SK-N-SH (cell line): ENCODE measurements around the gene TACO1. TPM values are rescaled to one million over a fixed set of nuclear protein-coding genes. Genes with fewer than 3 reads are reported as not detected.
A peak's percentile ranks its signal among the peaks of the same experiment; 100 is the strongest.

ENCODE experiments used
- CTCF ChIA-PET: fragments of 300-600, 350-600 bp; formaldehyde crosslinking; extraction: SDS; loops from one replicate; lab custom pipeline; 2021; lab: Yijun Ruan, JAX
- POLR2A ChIA-PET: fragments of 350-600 bp; sonication (Branson Sonifier 250); formaldehyde crosslinking; extraction: SDS; loops from one replicate; lab custom pipeline; 2020; ENCODE audit warnings: antibody characterized with exemption, inconsistent platforms; lab: Yijun Ruan, JAX
- DNase-seq: peaks from one replicate; pipeline ENCODE4 v3.0.0; 2012
- H2AFZ ChIP-seq: fragments of 200-600 bp; sonication (generic); 2 replicates; pipeline ENCODE4 v1.8.1; 2016; ENCODE audit warnings: antibody characterized with exemption, mild to moderate bottlenecking, low read depth
- H3F3A ChIP-seq: fragments of 200-600 bp; sonication (generic); replicated peaks from 2 replicates; pipeline ENCODE3; 2016; ENCODE audit warnings: antibody characterized with exemption, mild to moderate bottlenecking; ENCODE audit not compliant: insufficient read depth
- H3K27ac ChIP-seq, 2 experiments: fragments of 200-500 bp in 1 of 2; fragments of 200-600 bp in 1 of 2; sonication (Bioruptor generic) in 1 of 2; sonication (generic), shearing (Covaris generic) in 1 of 2; 2 replicates each; pipeline versions ENCODE4 v1.5.1 to v1.6.1; 2014 to 2016; ENCODE audit warnings: low read depth in 2 of 2, inconsistent platforms in 1 of 2, low read length in 1 of 2, mild to moderate bottlenecking in 1 of 2, mixed read lengths in 1 of 2
- H3K27me3 ChIP-seq: fragments of 200-600 bp; sonication (generic), shearing (Covaris generic); 2 replicates; pipeline ENCODE4 v1.6.1; 2016; ENCODE audit warnings: mixed run types; ENCODE audit not compliant: insufficient read depth
- H3K36me3 ChIP-seq, 2 experiments: fragments of 200-500 bp in 1 of 2; fragments of 200-600 bp in 1 of 2; sonication (Bioruptor generic) in 1 of 2; sonication (generic) in 1 of 2; replicated peaks in 1 of 2; 2 replicates each; pipeline versions ENCODE3 to v1.5.1; 2014 to 2016; ENCODE audit warnings: low read length in 1 of 2, mild to moderate bottlenecking in 1 of 2; ENCODE audit not compliant: insufficient read depth in 2 of 2, control insufficient read depth in 1 of 2
- H3K4me1 ChIP-seq, 2 experiments: fragments of 200-500 bp in 1 of 2; fragments of 200-600 bp in 1 of 2; sonication (Bioruptor generic) in 1 of 2; sonication (generic), shearing (Covaris generic) in 1 of 2; 2 replicates each; pipeline versions ENCODE4 v1.5.1 to v1.6.1; 2014 to 2016; ENCODE audit warnings: low read depth in 1 of 2, low read length in 1 of 2, mixed run types in 1 of 2; ENCODE audit not compliant: insufficient read depth in 2 of 2, control insufficient read depth in 1 of 2
- H3K4me2 ChIP-seq: fragments of 200-600 bp; sonication (generic), shearing (Covaris generic); 2 replicates; pipeline ENCODE4 v1.6.1; 2017; ENCODE audit warnings: mixed run types
- H3K4me3 ChIP-seq, 2 experiments: fragments of 200-500 bp in 1 of 2; fragments of 200-600 bp in 1 of 2; sonication (Bioruptor generic) in 1 of 2; sonication (generic), shearing (Covaris generic) in 1 of 2; 2 replicates each; pipeline versions ENCODE4 v1.5.1 to v1.8.1; 2014 to 2016; ENCODE audit warnings: low read depth in 2 of 2, inconsistent platforms in 1 of 2, low read length in 1 of 2, mild to moderate bottlenecking in 1 of 2, mixed read lengths in 1 of 2, moderate library complexity in 1 of 2
- H3K79me2 ChIP-seq: fragments of 200-600 bp; sonication (generic); 2 replicates; pipeline ENCODE4 v1.8.1; 2017; ENCODE audit warnings: mild to moderate bottlenecking; ENCODE audit not compliant: insufficient read depth
- H3K9ac ChIP-seq: fragments of 200-600 bp; sonication (generic); 2 replicates; pipeline ENCODE4 v1.6.1; 2017; ENCODE audit warnings: mixed run types
- H3K9me2 ChIP-seq: fragments of 200-600 bp; sonication (generic); 2 replicates; pipeline ENCODE4 v1.6.1; 2017; ENCODE audit warnings: mixed run types
- H3K9me3 ChIP-seq: fragments of 200-600 bp; sonication (generic); 2 replicates; pipeline ENCODE4 v1.6.1; 2017; ENCODE audit warnings: mixed run types, mild to moderate bottlenecking, moderate library complexity
- H4K20me1 ChIP-seq: fragments of 200-600 bp; sonication (generic); 2 replicates; pipeline ENCODE4 v1.6.1; 2017; ENCODE audit warnings: mild to moderate bottlenecking, mixed run types; ENCODE audit not compliant: insufficient read depth
- CHD2 ChIP-seq: fragments of 150-350 bp; IDR thresholded peaks from 2 replicates; pipeline ENCODE4 v1.6.1; 2018; ENCODE audit warnings: low read length; ENCODE audit not compliant: partially characterized antibody
- CTCF ChIP-seq: fragments of 200-600 bp; sonication (generic); IDR thresholded peaks from 2 replicates; pipeline ENCODE4 v1.6.1; 2017; ENCODE audit warnings: antibody characterized with exemption, mild to moderate bottlenecking, moderate library complexity
- EP300 ChIP-seq, 2 experiments: IDR thresholded peaks; 2 replicates each; pipeline versions ENCODE4 v1.4.0 to v1.6.1; 2012; ENCODE audit warnings: borderline replicate concordance in 1 of 2, low read depth in 1 of 2, low read length in 1 of 2
- EZH2phosphoT487 ChIP-seq: fragments of 200-600 bp; sonication (generic); IDR thresholded peaks from 2 replicates; pipeline ENCODE4 v1.6.1; 2017; ENCODE audit warnings: low read depth, mixed run types, mild to moderate bottlenecking, antibody characterized with exemption, moderate library complexity, borderline replicate concordance
- FOXJ3 ChIP-seq: sonication (generic); formaldehyde crosslinking; IDR thresholded peaks from 2 replicates; pipeline ENCODE4 v1.5.1; 2020; ENCODE audit warnings: mild to moderate bottlenecking, missing genetic modification reagents
- GABPA ChIP-seq: IDR thresholded peaks from 2 replicates; pipeline ENCODE4 v1.4.0; 2012; ENCODE audit warnings: low read depth, mild to moderate bottlenecking
- IRF3 ChIP-seq: fragments of 150-350 bp; IDR thresholded peaks from 2 replicates; pipeline ENCODE4 v1.6.1; 2016; ENCODE audit warnings: mild to moderate bottlenecking, low read depth, low read length
- NFIC ChIP-seq: IDR thresholded peaks from 2 replicates; pipeline ENCODE4 v1.4.0; 2012; ENCODE audit warnings: borderline replicate concordance
- PBX3 ChIP-seq: IDR thresholded peaks from 2 replicates; pipeline ENCODE4; 2012
- POLR2AphosphoS5 ChIP-seq: IDR thresholded peaks from 2 replicates; pipeline ENCODE4 v1.6.1; 2012; ENCODE audit warnings: low read depth, low read length
- RAD21 ChIP-seq: IDR thresholded peaks from 2 replicates; pipeline ENCODE4 v1.6.1; 2012; ENCODE audit warnings: mild to moderate bottlenecking, low read length
- REST ChIP-seq: IDR thresholded peaks from 2 replicates; pipeline ENCODE4 v1.6.1; 2012; ENCODE audit warnings: mild to moderate bottlenecking, low read depth, low read length, moderate library complexity
- SIN3A ChIP-seq: IDR thresholded peaks from 2 replicates; pipeline ENCODE4 v1.6.1; 2012; ENCODE audit warnings: low read depth, mild to moderate bottlenecking, low read length, moderate library complexity, borderline replicate concordance
- SMC3 ChIP-seq: IDR thresholded peaks from 2 replicates; pipeline ENCODE4 v1.6.1; 2012; ENCODE audit warnings: low read depth, low read length, improper control_type of control experiment
- TCF12 ChIP-seq: IDR thresholded peaks from 2 replicates; pipeline ENCODE4 v1.4.0; 2012
- WGBS: methylation state at CpG from one replicate; pipeline ENCODE4 v1.1.6; 2017; ENCODE audit warnings: low lambda C conversion rate; 5-methylcytosine and 5-hydroxymethylcytosine counted together
- polyA plus RNA-seq, 3 experiments: library from polyadenylated mRNA; depleted of rRNA; stranded (reverse); fragments of >200 nt; gene quantifications; 2 replicates each; pipeline ENCODE4 v1.2.3, GENCODE V29; 2012
- TF ChIP-seq, protein P1 (sequence below): IDR thresholded peaks from 2 replicates; pipeline ENCODE4 v1.4.0; 2012; ENCODE audit warnings: low read depth, borderline replicate concordance

The TACO1 gene
- polyA plus RNA-seq, 1 of the 3 experiments (the other 2 are of a cell fraction), result 37.9 TPM

DNA sequence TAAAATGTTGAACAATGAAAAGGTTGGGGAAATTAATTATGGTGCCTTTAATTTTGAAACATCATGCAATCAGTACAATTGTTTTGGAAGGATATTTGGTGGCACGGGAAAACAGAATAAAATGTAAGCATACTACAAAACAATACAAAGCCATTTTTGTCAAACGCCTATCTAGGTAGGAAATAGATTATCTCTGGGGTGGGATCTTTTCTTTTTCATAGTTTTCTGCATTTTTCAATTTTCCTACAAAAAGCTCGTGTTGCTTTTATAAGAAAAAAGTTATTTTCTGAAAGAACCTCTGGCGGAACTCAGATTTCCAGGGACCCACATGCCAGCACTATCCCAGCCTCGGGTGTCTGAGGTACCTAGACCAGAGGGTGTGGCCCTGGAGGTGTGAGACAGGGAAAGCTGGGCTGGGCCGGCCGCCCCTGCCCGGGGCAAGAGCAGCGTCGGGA, 20.6 kb downstream of the TACO1 start:
- Histone ChIP-seq H3K4me1 (peaks cover 6 to 9% of the 10 kb centered on the region in 2 experiments; a peak in 2 of 4 replicates), H3K27ac (peak overlapping the region; percentile 38 to 88; a peak in 3 of 4 replicates), H3K27me3 (no peaks in the 10 kb centered on the region), H2AFZ (peak overlapping the region; percentile 80), H3K4me2 (peak overlapping the region; percentile 81), H3K79me2 (peaks cover 33% of the 10 kb centered on the region), H3K9me2 (no peaks in the 10 kb centered on the region), H3K36me3 (no peaks in the 10 kb centered on the region), H3K4me3 (peak overlapping the region; percentile 71 to 79), H3K9ac (peak overlapping the region; percentile 74), H4K20me1 (peaks cover 27% of the 10 kb centered on the region), H3K9me3 (no peaks in the 10 kb centered on the region), H3F3A (peaks cover 3% of the 10 kb centered on the region)
- WGBS, result 23% methylated on average over 10 of the region's 10 CpGs
- ChIA-PET POLR2A (interaction anchor here (0.9 to 2.2 kb wide), 17 partner anchors 9 to 504 kb away, joined by 3 to 16 read pairs (median 6); partner anchors contain the start of genes CCDC47, CYB561, DDX42 and LIMD2), CTCF (interaction anchor here (0.9 to 29.2 kb wide), 10 partner anchors 9 to 215 kb away, joined by 3 to 827 read pairs (median 4); partner anchors contain the start of gene DCAF7)
- DNase-seq, result no peak
- no peak for TF ChIP-seq NFIC
- TF ChIP-seq IRF3, result no peak
- TF ChIP-seq FOXJ3 (CRISPR knock-in tag), result no peak
- no peak for TF ChIP-seq PBX3
- TF ChIP-seq TCF12, result no peak
- no peak for TF ChIP-seq RAD21
- no peak for TF ChIP-seq CHD2
- no peak for TF ChIP-seq SMC3
- no peak for TF ChIP-seq GABPA
- TF ChIP-seq, protein P1, sequence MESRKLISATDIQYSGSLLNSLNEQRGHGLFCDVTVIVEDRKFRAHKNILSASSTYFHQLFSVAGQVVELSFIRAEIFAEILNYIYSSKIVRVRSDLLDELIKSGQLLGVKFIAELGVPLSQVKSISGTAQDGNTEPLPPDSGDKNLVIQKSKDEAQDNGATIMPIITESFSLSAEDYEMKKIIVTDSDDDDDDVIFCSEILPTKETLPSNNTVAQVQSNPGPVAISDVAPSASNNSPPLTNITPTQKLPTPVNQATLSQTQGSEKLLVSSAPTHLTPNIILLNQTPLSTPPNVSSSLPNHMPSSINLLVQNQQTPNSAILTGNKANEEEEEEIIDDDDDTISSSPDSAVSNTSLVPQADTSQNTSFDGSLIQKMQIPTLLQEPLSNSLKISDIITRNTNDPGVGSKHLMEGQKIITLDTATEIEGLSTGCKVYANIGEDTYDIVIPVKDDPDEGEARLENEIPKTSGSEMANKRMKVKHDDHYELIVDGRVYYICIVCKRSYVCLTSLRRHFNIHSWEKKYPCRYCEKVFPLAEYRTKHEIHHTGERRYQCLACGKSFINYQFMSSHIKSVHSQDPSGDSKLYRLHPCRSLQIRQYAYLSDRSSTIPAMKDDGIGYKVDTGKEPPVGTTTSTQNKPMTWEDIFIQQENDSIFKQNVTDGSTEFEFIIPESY, result no peak
- TF ChIP-seq SIN3A, result no peak
- TF ChIP-seq REST, result no peak
- TF ChIP-seq POLR2AphosphoS5, result no peak
- no peak for TF ChIP-seq EZH2phosphoT487
- no peak for TF ChIP-seq EP300 (IDR thresholded peaks at IDR 0.05; ENCODE audit: borderline replicate concordance in 1 of 2, low read depth in 1 of 2, low read length in 1 of 2)
- TF ChIP-seq CTCF, result no peak
